NCI-H1694 (cell line): ENCODE measurements around the gene PLTP.
"Not testable (repeated sequence)": the region's sequence is repeated elsewhere in the genome, so short reads cannot be mapped to it uniquely, and the experiment has no call there.

ENCODE experiments used
- DNase-seq: peaks from one replicate; lab custom pipeline; 2025; lab: John Stamatoyannopoulos, UW

The PLTP gene

GRCh38 chr20:45919542-45920399 is 7.8 kb upstream of the PLTP start:
- DNase-seq = no peak

GRCh38 chr20:45918779-45919537 is 7.0 kb upstream of the PLTP start:
- no peak for DNase-seq

- no peak for DNase-seq
These were observed 6.3 kb upstream of the PLTP start for GRCh38 chr20:45918182-45918737.

- no peak for DNase-seq
These were observed 5.8 kb upstream of the PLTP start for GRCh38 chr20:45917790-45918141.

- no peak for DNase-seq
These were observed 1.2 kb upstream of the PLTP start for GRCh38 chr20:45913116-45913515.

- no peak for DNase-seq
These were observed 358 bp upstream of the PLTP start for GRCh38 chr20:45912344-45912682.

- DNase-seq = no peak
These were observed 1.1 kb downstream of the PLTP start for GRCh38 chr20:45910670-45911485.

- DNase-seq = no peak
These were observed 1.9 kb downstream of the PLTP start for GRCh38 chr20:45909817-45910669.

GRCh38 chr20:45909336-45909808 is 2.6 kb downstream of the PLTP start:
- DNase-seq = no peak

- DNase-seq = no peak
These were observed 3.9 kb downstream of the PLTP start for GRCh38 chr20:45908084-45908483.

GRCh38 chr20:45907219-45907948 is 4.6 kb downstream of the PLTP start:
- no peak for DNase-seq

- no peak for DNase-seq
These were observed 6.4 kb downstream of the PLTP start for GRCh38 chr20:45905505-45906079.

- no peak for DNase-seq
These were observed 7.1 kb downstream of the PLTP start for GRCh38 chr20:45904583-45905504.

GRCh38 chr20:45902199-45902701 is 9.7 kb downstream of the PLTP start:
- no peak for DNase-seq

GRCh38 chr20:45901332-45901731 is 10.6 kb downstream of the PLTP start:
- DNase-seq = not testable (repeated sequence)

GRCh38 chr20:45899046-45899835 is 12.7 kb downstream of the PLTP start:
- no peak for DNase-seq

GRCh38 chr20:45898285-45898684 is 13.7 kb downstream of the PLTP start:
- no peak for DNase-seq

GRCh38 chr20:45897692-45898091 is 14.3 kb downstream of the PLTP start:
- DNase-seq = no peak
